ENCODE data around the gene ACBD7.

GRCh38 chr10:15059914-15060313 is 28.7 kb downstream of the ACBD7 start:
- TF ChIP-seq CTCF (IDR thresholded peaks at IDR 0.05) (no peak), POLR2A (IDR thresholded peaks at IDR 0.05) (no peak)
